ENCODE measurements around the gene BIN1.
A peak's percentile ranks its signal among the peaks of the same experiment; 100 is the strongest.

DNA sequence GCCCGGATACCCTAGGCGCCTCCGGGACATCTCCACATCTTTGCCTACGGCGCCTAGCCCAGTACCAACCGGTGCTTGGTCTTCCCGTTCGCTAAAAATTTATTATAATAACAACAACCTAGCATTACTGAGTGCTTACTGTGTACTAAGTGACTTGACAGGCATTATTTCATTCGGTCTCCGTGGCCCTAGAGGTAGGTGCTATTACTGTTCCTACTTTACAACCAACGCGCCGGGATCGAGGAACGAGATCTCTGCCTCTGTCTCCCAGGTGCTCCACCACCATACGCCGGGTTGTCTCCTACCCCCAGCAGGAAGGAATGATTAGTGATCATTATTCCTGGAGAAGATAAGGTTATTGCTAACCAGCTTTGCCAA, 657 bp upstream of the BIN1 start:
- TF ChIP-seq, protein P1, sequence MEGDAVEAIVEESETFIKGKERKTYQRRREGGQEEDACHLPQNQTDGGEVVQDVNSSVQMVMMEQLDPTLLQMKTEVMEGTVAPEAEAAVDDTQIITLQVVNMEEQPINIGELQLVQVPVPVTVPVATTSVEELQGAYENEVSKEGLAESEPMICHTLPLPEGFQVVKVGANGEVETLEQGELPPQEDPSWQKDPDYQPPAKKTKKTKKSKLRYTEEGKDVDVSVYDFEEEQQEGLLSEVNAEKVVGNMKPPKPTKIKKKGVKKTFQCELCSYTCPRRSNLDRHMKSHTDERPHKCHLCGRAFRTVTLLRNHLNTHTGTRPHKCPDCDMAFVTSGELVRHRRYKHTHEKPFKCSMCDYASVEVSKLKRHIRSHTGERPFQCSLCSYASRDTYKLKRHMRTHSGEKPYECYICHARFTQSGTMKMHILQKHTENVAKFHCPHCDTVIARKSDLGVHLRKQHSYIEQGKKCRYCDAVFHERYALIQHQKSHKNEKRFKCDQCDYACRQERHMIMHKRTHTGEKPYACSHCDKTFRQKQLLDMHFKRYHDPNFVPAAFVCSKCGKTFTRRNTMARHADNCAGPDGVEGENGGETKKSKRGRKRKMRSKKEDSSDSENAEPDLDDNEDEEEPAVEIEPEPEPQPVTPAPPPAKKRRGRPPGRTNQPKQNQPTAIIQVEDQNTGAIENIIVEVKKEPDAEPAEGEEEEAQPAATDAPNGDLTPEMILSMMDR (IDR thresholded peaks at IDR 0.05): peak in 2 of 4 experiments; percentile 11 to 39
- no peak for TF ChIP-seq POLR2AphosphoS5 (IDR thresholded peaks at IDR 0.05)
- TF ChIP-seq POLR2A (IDR thresholded peaks at IDR 0.05): no peak

All from gastroesophageal sphincter (tissue), 3 donors.